PC-9 (cell line): ENCODE results near the gene PDE11A.

Experiments used
- CTCF ChIP-seq: fragments of 200-600 bp; sonication (generic); conservative IDR thresholded peaks from 2 replicates; pipeline ENCODE4 v1.6.1; 2017; ENCODE audit warnings: mixed run types, antibody characterized with exemption, mild to moderate bottlenecking, moderate library complexity
- EZH2 ChIP-seq: fragments of 200-600 bp; sonication (generic); IDR thresholded peaks from 2 replicates; pipeline ENCODE4 v1.8.0; 2017; ENCODE audit warnings: antibody characterized with exemption, low read depth

- TF ChIP-seq CTCF (no peak), EZH2 (no peak)
These were observed 20.9 kb upstream of the PDE11A start for GRCh38 chr2:178093471-178093870.
